Measurements from ENCODE around the gene THAP7. TPM values are rescaled to one million over a fixed set of nuclear protein-coding genes. Genes with fewer than 3 reads are reported as not detected.

THAP7 gene
- total and polyA plus RNA-seq, 9 of the 15 experiments (the other 6 are each of a cell fraction or from before 2014, with no cell fraction given) = 7.9 to 263 (median 84.1) TPM

DNA sequence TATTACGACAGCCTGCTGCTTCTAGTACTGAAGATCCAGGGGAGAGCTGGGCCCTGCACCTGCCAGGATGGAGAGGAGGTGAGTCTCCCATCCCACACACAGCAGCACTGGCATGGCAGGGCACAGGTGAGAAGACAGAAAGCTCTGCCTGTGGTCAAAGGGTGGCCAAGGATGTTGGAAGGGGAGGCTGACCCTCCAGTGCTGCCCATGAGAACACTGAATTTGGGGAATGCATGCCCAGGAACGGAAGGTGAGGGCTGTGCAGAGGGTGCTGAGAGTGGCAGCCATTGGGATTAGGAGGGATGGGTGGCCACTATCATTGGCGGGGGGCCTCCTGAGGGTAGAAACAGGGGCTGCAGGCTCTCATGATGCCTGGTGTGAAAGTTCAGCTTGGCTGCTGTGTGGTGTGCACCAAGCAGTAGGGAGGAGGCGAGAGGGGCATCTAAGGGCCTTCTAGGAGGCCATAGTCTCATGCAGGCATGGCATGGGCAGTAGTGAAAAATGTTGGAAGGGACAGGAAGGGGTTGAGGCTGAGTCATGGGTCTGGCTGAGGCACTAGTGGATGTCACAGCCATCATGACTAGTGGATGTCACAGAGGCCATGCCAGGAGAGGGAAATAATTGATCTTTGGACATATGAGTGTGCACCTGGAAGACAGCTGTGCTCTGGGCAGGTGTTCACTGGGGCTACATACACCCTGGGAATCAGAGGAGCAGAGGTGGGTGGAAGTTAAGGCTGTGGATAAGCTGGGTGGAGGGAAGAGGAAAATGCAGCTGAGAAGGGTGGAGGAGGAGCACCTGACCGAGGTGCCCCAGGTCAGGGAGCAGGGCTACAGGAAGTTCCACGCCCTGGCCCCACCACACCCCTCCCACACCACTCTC lies 41.3 kb upstream of the THAP7 start:
- H3K79me2 ChIP-seq (ENCODE audit: control insufficient read depth, insufficient read depth, low read length) = no peaks in the 10 kb centered on the region
- ATAC-seq (peak; percentile 3; the same call in 1 of the 3 replicates), FAIRE-seq (no peak), DNase-seq (ENCODE audit: extremely low read depth in 1 of 4, low spot score in 3 of 4) (peak; percentile 62 to 76 (median 70))
- no peak overlapping the region for H3K27ac ChIP-seq (ENCODE audit: extremely low read depth, low read depth, low read length)
- POLR2A ChIA-PET = interaction anchor here (0.6 to 12.9 kb wide), 7 partner anchors 9 to 80 kb away, joined by 3 to 120 read pairs (median 4); partner anchors contain the start of genes P2RX6 and SLC7A4
- H3K9me1 ChIP-seq (ENCODE audit: control insufficient read depth, insufficient read depth, low read length) = no peaks in the 10 kb centered on the region
- no peak overlapping the region for H3K4me2 ChIP-seq (ENCODE audit: insufficient read depth, low read length)
- 13% methylated on average over 6 of the region's 6 CpGs for WGBS (ENCODE audit: insufficient coverage, low coverage, missing lambda C conversion rate)
- H3K9me3 ChIP-seq (replicated peaks; ENCODE audit: control insufficient read depth, insufficient read depth, low read depth, low read length) = no peaks in the 10 kb centered on the region
- CTCF ChIA-PET (ENCODE audit: low intra/inter-chr PET ratio) = no interaction called here
- peaks cover 13% of the 10 kb centered on the region for H4K20me1 ChIP-seq (replicated peaks; ENCODE audit: control insufficient read depth, insufficient read depth, low read length)
- no peak overlapping the region for H2AFZ ChIP-seq (ENCODE audit: low read depth, low read length)
- H3K36me3 ChIP-seq (ENCODE audit: control insufficient read depth, insufficient read depth, low read length) = no peaks in the 10 kb centered on the region
- peaks cover 31 to 38% of the 10 kb centered on the region in 2 experiments for H3K4me1 ChIP-seq (replicated peaks in 1 of 2; ENCODE audit: control insufficient read depth in 2 of 2, insufficient read depth in 2 of 2, low read length in 2 of 2)
- H3K4me3 ChIP-seq = no peak overlapping the region
- in situ Hi-C loops (cut with MboI) (no loop called here), intact Hi-C loops (cut with micrococcal nuclease) (no loop called here)
- no TSS peak for BruUV-seq (replicated peaks)
- H3K27me3 ChIP-seq (ENCODE audit: control insufficient read depth in 2 of 2, insufficient read depth in 2 of 2, low read length in 2 of 2) = peaks cover 19 to 44% of the 10 kb centered on the region in 2 experiments; a peak in 4 of 5 replicates
- peak overlapping the region in 1 of 2 experiments; percentile 53; a peak in 2 of 4 replicates for H3K9ac ChIP-seq (ENCODE audit: insufficient read depth in 1 of 2, low read depth in 2 of 2, low read length in 2 of 2)
- TF ChIP-seq, protein P1, sequence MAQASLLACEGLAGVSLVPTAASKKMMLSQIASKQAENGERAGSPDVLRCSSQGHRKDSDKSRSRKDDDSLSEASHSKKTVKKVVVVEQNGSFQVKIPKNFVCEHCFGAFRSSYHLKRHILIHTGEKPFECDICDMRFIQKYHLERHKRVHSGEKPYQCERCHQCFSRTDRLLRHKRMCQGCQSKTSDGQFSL (CRISPR knock-in tag; IDR thresholded peaks at IDR 0.05) = 0 out of 2 replicates have a peak, but pooled peaks have one; percentile 13
- TF ChIP-seq, protein P1 (tag; IDR thresholded peaks at IDR 0.05) = no peak
- TF ChIP-seq TEAD1 (CRISPR knock-in tag; IDR thresholded peaks at IDR 0.05) (0 out of 4 replicates have a peak, but pooled peaks of 1 of the 2 experiments have one; percentile 38), CREB1 (IDR thresholded peaks at IDR 0.05) (0 out of 2 replicates have a peak, but pooled peaks have one; percentile 6), CREB1 (CRISPR knock-in tag; IDR thresholded peaks at IDR 0.05) (no peak), FOXP1 (CRISPR knock-in tag; IDR thresholded peaks at IDR 0.05) (0 out of 2 replicates have a peak, but pooled peaks have one; percentile 27), HDAC6 (IDR thresholded peaks at IDR 0.05; ENCODE audit: low read depth, low read length) (0 out of 2 replicates have a peak, but pooled peaks have one; percentile 45), XRCC5 (IDR thresholded peaks at IDR 0.05; ENCODE audit: low read depth, low read length) (0 out of 2 replicates have a peak, but pooled peaks have one; percentile 17), ZNF224 (CRISPR knock-in tag; IDR thresholded peaks at IDR 0.05) (0 out of 2 replicates have a peak, but pooled peaks have one; percentile 39), RCOR1 (IDR thresholded peaks at IDR 0.05; ENCODE audit: borderline replicate concordance in 1 of 2, low read depth in 2 of 2, low read length in 2 of 2) (0 out of 4 replicates have a peak, but pooled peaks of 1 of the 2 experiments have one; percentile 7), ZNF175 (CRISPR knock-in tag; IDR thresholded peaks at IDR 0.05; ENCODE audit: low read depth) (0 out of 2 replicates have a peak, but pooled peaks have one; percentile 33), JUN (IDR thresholded peaks at IDR 0.05; ENCODE audit: borderline replicate concordance, low read depth, low read length) (0 out of 2 replicates have a peak, but pooled peaks have one; percentile 23), JUN (CRISPR knock-in tag; IDR thresholded peaks at IDR 0.05; ENCODE audit: borderline replicate concordance) (peak; percentile 84), TEAD4 (IDR thresholded peaks at IDR 0.05; ENCODE audit: low read length) (no peak), TEAD4 (CRISPR knock-in tag; IDR thresholded peaks at IDR 0.05; ENCODE audit: borderline replicate concordance) (0 out of 2 replicates have a peak, but pooled peaks have one; percentile 78)
- TF ChIP-seq, protein P2, sequence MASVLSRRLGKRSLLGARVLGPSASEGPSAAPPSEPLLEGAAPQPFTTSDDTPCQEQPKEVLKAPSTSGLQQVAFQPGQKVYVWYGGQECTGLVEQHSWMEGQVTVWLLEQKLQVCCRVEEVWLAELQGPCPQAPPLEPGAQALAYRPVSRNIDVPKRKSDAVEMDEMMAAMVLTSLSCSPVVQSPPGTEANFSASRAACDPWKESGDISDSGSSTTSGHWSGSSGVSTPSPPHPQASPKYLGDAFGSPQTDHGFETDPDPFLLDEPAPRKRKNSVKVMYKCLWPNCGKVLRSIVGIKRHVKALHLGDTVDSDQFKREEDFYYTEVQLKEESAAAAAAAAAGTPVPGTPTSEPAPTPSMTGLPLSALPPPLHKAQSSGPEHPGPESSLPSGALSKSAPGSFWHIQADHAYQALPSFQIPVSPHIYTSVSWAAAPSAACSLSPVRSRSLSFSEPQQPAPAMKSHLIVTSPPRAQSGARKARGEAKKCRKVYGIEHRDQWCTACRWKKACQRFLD (CRISPR knock-in tag; IDR thresholded peaks at IDR 0.05) = 0 out of 2 replicates have a peak, but pooled peaks have one; percentile 26
- TF ChIP-seq, protein P3, sequence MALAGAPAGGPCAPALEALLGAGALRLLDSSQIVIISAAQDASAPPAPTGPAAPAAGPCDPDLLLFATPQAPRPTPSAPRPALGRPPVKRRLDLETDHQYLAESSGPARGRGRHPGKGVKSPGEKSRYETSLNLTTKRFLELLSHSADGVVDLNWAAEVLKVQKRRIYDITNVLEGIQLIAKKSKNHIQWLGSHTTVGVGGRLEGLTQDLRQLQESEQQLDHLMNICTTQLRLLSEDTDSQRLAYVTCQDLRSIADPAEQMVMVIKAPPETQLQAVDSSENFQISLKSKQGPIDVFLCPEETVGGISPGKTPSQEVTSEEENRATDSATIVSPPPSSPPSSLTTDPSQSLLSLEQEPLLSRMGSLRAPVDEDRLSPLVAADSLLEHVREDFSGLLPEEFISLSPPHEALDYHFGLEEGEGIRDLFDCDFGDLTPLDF (CRISPR knock-in tag; IDR thresholded peaks at IDR 0.05) = peak; percentile 23; the same call in 1 of the 2 replicates
